ENCODE results near the gene FASN.

DNA sequence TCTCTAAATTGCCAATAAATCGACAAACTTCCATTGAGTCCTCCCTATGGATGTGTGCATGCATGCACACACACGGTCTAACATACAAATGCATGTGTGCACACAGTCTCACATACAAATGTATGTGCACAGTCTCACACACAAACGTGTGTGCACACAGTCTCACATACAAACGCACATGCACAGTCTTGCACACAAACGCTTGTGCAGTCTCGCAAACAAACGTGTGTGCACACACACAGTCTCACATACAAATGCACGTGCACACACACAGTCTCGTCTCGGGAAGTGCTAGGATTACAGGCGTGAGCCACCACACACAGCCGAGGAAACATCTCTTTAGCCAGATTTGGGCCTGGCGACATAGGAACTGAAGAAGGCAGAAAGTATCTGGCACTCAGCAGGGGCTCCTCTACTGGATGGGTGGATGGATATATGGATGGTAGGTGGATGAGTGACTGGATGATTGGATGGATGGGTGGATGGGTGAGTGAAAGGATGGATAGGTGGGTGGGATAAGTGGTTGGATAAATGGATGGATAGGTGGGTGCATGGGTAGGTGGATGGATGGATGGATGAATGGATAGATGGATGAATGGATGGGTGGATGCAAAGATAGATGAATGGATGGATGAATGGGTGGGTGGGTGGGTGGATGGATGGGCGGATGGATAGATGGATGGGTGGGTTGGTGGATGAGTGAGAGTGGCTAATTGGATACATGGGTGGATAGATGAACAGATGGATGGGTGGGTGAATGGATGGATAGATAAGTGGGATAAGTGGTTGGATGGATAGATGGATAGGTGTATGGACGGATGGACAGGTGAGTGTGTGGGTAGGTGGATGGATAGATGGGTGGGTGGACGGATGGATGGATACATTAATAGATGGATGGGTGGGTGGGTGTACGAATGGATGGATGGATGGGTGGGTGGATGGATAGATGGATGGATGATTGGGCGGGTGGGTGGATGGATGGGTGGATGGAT lies 48.9 kb upstream of the FASN start:
- TF ChIP-seq CTCF (conservative IDR thresholded peaks at IDR 0.05 in 1 of 2, IDR thresholded peaks at IDR 0.05 in 1 of 2; ENCODE audit: low read depth in 1 of 2, low read length in 2 of 2) (no peak), EZH2 (IDR thresholded peaks at IDR 0.05; ENCODE audit: low read length, missing control alignments) (no peak)
